Subcutaneous adipose tissue (tissue), 4 donors: ENCODE results near the gene HDAC11. TPM values are rescaled to one million over a fixed set of nuclear protein-coding genes. Genes with fewer than 3 reads are reported as not detected.

Experiments
- CTCF ChIP-seq: fragments of 450-650 bp; IDR thresholded peaks from one replicate; pipeline ENCODE4 v1.5.1; 2016; ENCODE audit warnings: low read depth, mild to moderate bottlenecking, control low read depth, antibody characterized with exemption, moderate library complexity
- total RNA-seq, 4 donors: library from RNA; depleted of rRNA; stranded (reverse); fragments of >200 nt; gene quantifications; one replicate each; pipeline ENCODE4 v1.1.0, GENCODE V29; 2016

Gene HDAC11
- total RNA-seq, 4 donors from 2014 or later = 4.9 to 20.9 (median 10.4) TPM

GRCh38 chr3:13483988-13484695 is 4.0 kb downstream of the HDAC11 start:
- no peak for TF ChIP-seq CTCF

GRCh38 chr3:13484851-13485590 is 4.9 kb downstream of the HDAC11 start:
- TF ChIP-seq CTCF = no peak

GRCh38 chr3:13487403-13487802 is 7.3 kb downstream of the HDAC11 start:
- no peak for TF ChIP-seq CTCF

- no peak for TF ChIP-seq CTCF
Observed at GRCh38 chr3:13491206-13491974, 11.3 kb downstream of the HDAC11 start.

GRCh38 chr3:13492048-13492447 is 11.9 kb downstream of the HDAC11 start:
- TF ChIP-seq CTCF = no peak

GRCh38 chr3:13492976-13493866 is 13.1 kb downstream of the HDAC11 start:
- TF ChIP-seq CTCF = no peak
